Mammary microvascular endothelial cell (primary cell): ENCODE results near the gene GLOD5. TPM values are rescaled to one million over a fixed set of nuclear protein-coding genes. Genes with fewer than 3 reads are reported as not detected.

Experiments used
- total RNA-seq: library from RNA; depleted of rRNA; stranded (reverse); fragments of >200 nt; gene quantifications from 2 replicates; pipeline ENCODE4 v1.2.3, GENCODE V29; 2015

Gene GLOD5
- not detected in 2 replicates for total RNA-seq

DNA sequence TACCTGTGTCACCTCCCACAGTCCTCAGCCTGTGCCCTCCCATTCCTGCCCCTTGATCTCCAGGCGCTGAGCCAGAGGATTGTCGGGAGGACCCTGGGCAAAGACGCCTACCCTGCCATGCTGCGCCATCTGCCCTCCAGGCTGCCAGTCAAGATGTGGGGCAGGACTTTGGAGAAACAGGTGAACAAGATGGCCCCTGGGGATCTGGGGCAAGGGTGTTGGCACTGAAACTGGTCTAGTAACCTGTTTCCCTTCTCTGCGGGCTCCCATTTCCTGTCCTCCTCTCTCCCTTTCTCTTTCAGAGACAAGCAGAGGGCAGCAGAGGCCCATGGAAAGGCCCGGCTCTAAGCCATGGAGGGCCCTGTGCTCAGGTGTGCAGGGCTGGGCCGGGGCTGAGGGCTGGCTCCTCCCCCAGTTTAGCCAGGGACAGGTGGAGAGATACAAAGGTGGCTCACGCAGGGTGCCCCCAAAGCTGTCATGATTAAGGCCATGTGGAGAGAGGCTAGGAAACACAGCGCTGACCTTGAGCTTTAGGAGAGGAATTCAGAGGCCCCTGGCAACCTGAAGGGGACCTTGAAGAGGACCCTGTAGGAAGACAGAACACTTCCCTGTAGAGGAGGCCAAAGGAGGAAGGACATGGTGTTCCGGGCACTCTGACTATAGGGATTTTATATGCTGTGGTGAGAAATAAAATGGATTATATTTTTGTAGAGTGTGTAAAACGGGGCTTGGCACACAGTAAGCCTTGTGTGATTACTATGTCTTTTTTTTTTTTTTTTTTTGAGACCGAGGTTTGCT lies at the start of gene GLOD5:
TSS of gene GLOD5 (plus strand) at position 74 of the 798 bp plus-strand sequence. CDS start at position 118, 44 bp downstream.

GRCh38 chrX:48786341-48786800 lies 24.8 kb downstream of the GLOD5 start, which contains the start of gene GATA1:
Gene GATA1 (plus strand): TSS chrX:48786590. CDS start chrX:48791110, 4,520 bp downstream.

DNA sequence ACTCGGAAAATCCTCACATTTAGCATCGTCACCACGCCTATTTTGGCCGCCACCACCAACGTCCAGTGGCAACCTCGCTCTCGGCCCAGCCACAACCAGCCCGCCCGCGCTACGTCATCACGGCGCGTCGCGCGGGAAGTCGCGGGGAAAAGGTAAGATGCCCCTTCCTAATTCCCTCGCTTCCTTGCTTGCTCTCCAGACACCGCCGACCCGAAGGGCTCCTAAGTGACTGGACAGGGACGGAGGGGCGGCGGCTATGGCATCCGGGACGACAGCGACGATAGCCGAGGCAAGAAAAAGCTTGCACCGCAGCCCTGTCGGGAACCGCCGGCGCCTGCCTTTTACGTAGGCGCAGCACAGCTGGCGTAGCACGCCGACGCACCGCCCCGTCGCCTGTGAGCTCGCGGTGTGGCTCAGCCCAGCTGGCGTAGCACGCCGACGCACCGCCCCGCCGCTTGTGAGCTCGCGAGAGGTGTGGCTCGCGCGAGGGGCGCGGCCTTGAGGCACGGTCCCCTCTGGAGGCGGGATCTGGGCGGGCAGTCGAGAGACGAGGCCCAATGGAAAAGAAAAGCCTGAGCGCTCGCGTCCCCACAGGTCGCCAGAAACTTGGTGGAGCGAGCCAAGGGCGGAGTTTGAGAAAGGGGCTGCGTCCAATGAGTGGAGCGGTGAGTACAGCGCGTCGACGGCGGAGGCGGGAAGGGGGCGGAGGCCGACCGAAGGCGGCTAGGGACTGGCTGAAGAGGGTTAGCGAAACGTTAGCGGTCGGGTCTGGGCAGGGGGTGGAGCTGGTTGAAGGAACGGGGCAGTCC lies 39.9 kb downstream of the GLOD5 start, which contains the start of gene HDAC6:
TSS of gene HDAC6 (plus strand) at position 788 of the 809 bp plus-strand sequence. CDS start 626 bp downstream, outside the sequence.

Other genes with a start within 250 kb of the GLOD5 start
- gene EBP, start 239.9 kb upstream of the GLOD5 start, total RNA-seq = 70.2 and 79.9 TPM in 2 replicates
- 8.8 and 9.7 TPM in 2 replicates for gene TBC1D25, start 222.0 kb upstream of the GLOD5 start, total RNA-seq
- 328 and 351 TPM in 2 replicates for gene RBM3, start 187.3 kb upstream of the GLOD5 start, total RNA-seq
- gene WDR13, start 164.3 kb upstream of the GLOD5 start, total RNA-seq = 138 and 155 TPM in 2 replicates
- gene WAS, start 77.9 kb upstream of the GLOD5 start, total RNA-seq = 0.13 TPM in 1 of 2 replicates, not detected in the other
- gene SUV39H1, start 65.0 kb upstream of the GLOD5 start, total RNA-seq = 17.7 and 17.8 TPM in 2 replicates
- gene GATA1, start 24.8 kb downstream of the GLOD5 start, total RNA-seq = not detected in 2 replicates
- 43.0 and 45.5 TPM in 2 replicates for gene HDAC6, start 40.3 kb downstream of the GLOD5 start, total RNA-seq
- not detected in 2 replicates for gene ERAS, start 64.8 kb downstream of the GLOD5 start, total RNA-seq
- gene PCSK1N, start 73.9 kb downstream of the GLOD5 start, total RNA-seq = not detected in 2 replicates
- gene TIMM17B, start 136.0 kb downstream of the GLOD5 start, total RNA-seq = 40.8 and 41.9 TPM in 2 replicates
- gene PQBP1, start 136.2 kb downstream of the GLOD5 start, total RNA-seq = 65.1 and 81.8 TPM in 2 replicates
- 21.2 and 21.4 TPM in 2 replicates for gene SLC35A2, start 149.9 kb downstream of the GLOD5 start, total RNA-seq
- 5.7 and 7.5 TPM in 2 replicates for gene PIM2, start 157.3 kb downstream of the GLOD5 start, total RNA-seq
- gene OTUD5, start 195.9 kb downstream of the GLOD5 start, total RNA-seq = 28.5 and 34.8 TPM in 2 replicates
- gene KCND1, start 210.1 kb downstream of the GLOD5 start, total RNA-seq = 0.05 TPM in 1 of 2 replicates, not detected in the other
- gene GRIPAP1, start 240.5 kb downstream of the GLOD5 start, total RNA-seq = 16.4 and 18.7 TPM in 2 replicates